ENCODE measurements around the gene BCL2L12. TPM values are rescaled to one million over a fixed set of nuclear protein-coding genes. Genes with fewer than 3 reads are reported as not detected.

The BCL2L12 gene
- total and polyA plus RNA-seq, 2 donors (not counting 3 experiments of a cell fraction or from before 2014, with no cell fraction given): 49.8 to 58.5 TPM

GRCh38 chr19:49716154-49716553 is 50.4 kb downstream of the BCL2L12 start:
- H3K4me2 ChIP-seq (ENCODE audit: insufficient read depth, low read length): no peak overlapping the region
- H3K9me3 ChIP-seq (replicated peaks; ENCODE audit: control insufficient read depth, insufficient read depth, low read length): no peaks in the 10 kb centered on the region
- H3K4me1 ChIP-seq (ENCODE audit: control insufficient read depth, extremely low read depth, insufficient read depth, low read length): no peaks in the 10 kb centered on the region
- no peak overlapping the region for H3K9ac ChIP-seq (replicated peaks; ENCODE audit: extremely low read depth, insufficient read depth, low read length)
- H3K36me3 ChIP-seq (ENCODE audit: control insufficient read depth in 2 of 2, extremely low read depth in 1 of 2, insufficient read depth in 2 of 2, low read length in 2 of 2): peaks cover 0 to 5% of the 10 kb centered on the region in 2 experiments
- H3K9me1 ChIP-seq (replicated peaks; ENCODE audit: control insufficient read depth, extremely low read depth, insufficient read depth, low read length): no peaks in the 10 kb centered on the region
- dilution Hi-C loops (cut with MboI; ENCODE audit: extremely low pct_ligation_motif_present, low sequenced_read_pairs): no loop called here
- TF ChIP-seq JUN (IDR thresholded peaks at IDR 0.05; ENCODE audit: borderline replicate concordance, insufficient read depth, insufficient read length, low read depth) (no peak), MYC (IDR thresholded peaks at IDR 0.05; ENCODE audit: low read depth, low read length) (no peak), CTCF (IDR thresholded peaks at IDR 0.05; ENCODE audit: extremely low read depth in 1 of 2, insufficient read depth in 1 of 2, low read depth in 1 of 2, low read length in 2 of 2) (no peak), FOS (IDR thresholded peaks at IDR 0.05; ENCODE audit: borderline replicate concordance, insufficient read depth, low read length) (no peak), GATA2 (IDR thresholded peaks at IDR 0.05; ENCODE audit: insufficient read depth, insufficient read length, low read depth, low read length) (no peak), POLR2AphosphoS5 (IDR thresholded peaks at IDR 0.05; ENCODE audit: insufficient read depth, low read depth, low read length) (no peak), MAX (IDR thresholded peaks at IDR 0.05; ENCODE audit: insufficient read depth, insufficient read length) (no peak), POLR2A (IDR thresholded peaks at IDR 0.05; ENCODE audit: low read depth, low read length) (no peak), EZH2 (IDR thresholded peaks at IDR 0.05; ENCODE audit: borderline replicate concordance, low read depth, low read length, severe bottlenecking) (no peak)
- CTCF ChIA-PET: no interaction called here
- FAIRE-seq (no peak), DNase-seq (ENCODE audit: low read depth, low spot score) (no peak)
- no peak overlapping the region for H3K4me3 ChIP-seq (replicated peaks in 1 of 3; ENCODE audit: insufficient read depth in 1 of 3, low read depth in 1 of 3, low read length in 3 of 3)
- BruUV-seq (replicated peaks): no TSS peak
- POLR2A ChIA-PET: no interaction called here
- intact Hi-C loops (cut with micrococcal nuclease): loop anchor here (2.0 kb wide), 1 partner anchor 25 kb away; the partner anchor contains the start of gene CPT1C
- H3K27ac ChIP-seq (ENCODE audit: insufficient read depth, low read depth, low read length): no peak overlapping the region
- no peak overlapping the region for H2AFZ ChIP-seq (ENCODE audit: low read depth, low read length)
- H4K20me1 ChIP-seq (replicated peaks; ENCODE audit: control insufficient read depth, extremely low read depth, insufficient read depth, low read length): no peaks in the 10 kb centered on the region
- H3K27me3 ChIP-seq (ENCODE audit: control insufficient read depth in 2 of 2, insufficient read depth in 2 of 2, low read length in 2 of 2): no peaks in the 10 kb centered on the region
- no peaks in the 10 kb centered on the region for H3K79me2 ChIP-seq (ENCODE audit: control insufficient read depth, insufficient read depth, low read length)

All from endothelial cell of umbilical vein (primary cell).